HepG2 (cell line): Measurements from ENCODE around the gene C16orf87. TPM values are rescaled to one million over a fixed set of nuclear protein-coding genes. Genes with fewer than 3 reads are reported as not detected.

Source experiments
- AFF4 ChIP-seq: sonication (generic); formaldehyde crosslinking; IDR thresholded peaks from 2 replicates; pipeline ENCODE4 v1.4.0; 2020; ENCODE audit warnings: missing genetic modification reagents
- CBX5 ChIP-seq: sonication (generic); formaldehyde crosslinking; IDR thresholded peaks from 2 replicates; pipeline ENCODE4 v1.4.0; 2020; ENCODE audit warnings: missing genetic modification reagents, borderline replicate concordance
- CC2D1A ChIP-seq: sonication (generic); formaldehyde crosslinking; IDR thresholded peaks from 2 replicates; pipeline ENCODE4 v1.8.1; 2023; ENCODE audit warnings: mild to moderate bottlenecking, missing genetic modification reagents
- ELF1 ChIP-seq: sonication (generic); formaldehyde crosslinking; IDR thresholded peaks from 2 replicates; pipeline ENCODE4 v1.4.0; 2020; ENCODE audit warnings: missing genetic modification reagents
- EP300 ChIP-seq, 3 experiments: sonication (generic) in 1 of 3; formaldehyde crosslinking in 1 of 3; IDR thresholded peaks; 2 replicates each; pipeline versions ENCODE4 v1.5.1 to v1.6.1; 2011 to 2020; ENCODE audit warnings: low read depth in 2 of 3, low read length in 2 of 3, borderline replicate concordance in 1 of 3, improper control_type of control experiment in 1 of 3, mild to moderate bottlenecking in 1 of 3, missing genetic modification reagents in 1 of 3, moderate library complexity in 1 of 3
- HIVEP1 ChIP-seq: sonication (generic); formaldehyde crosslinking; IDR thresholded peaks from 2 replicates; pipeline ENCODE4 v1.4.0; 2020; ENCODE audit warnings: mild to moderate bottlenecking, missing genetic modification reagents
- RXRB ChIP-seq: IDR thresholded peaks from 2 replicates; pipeline ENCODE4 v1.6.1; 2016; ENCODE audit warnings: borderline replicate concordance, missing genetic modification reagents, missing compliant biosample characterization
- SMC3 ChIP-seq: IDR thresholded peaks from 2 replicates; pipeline ENCODE4 v1.6.1; 2011; ENCODE audit warnings: low read length, improper control_type of control experiment
- SOX6 ChIP-seq, 2 experiments: fragments of 450-650 bp in 1 of 2; sonication (generic) in 1 of 2; formaldehyde crosslinking in 1 of 2; IDR thresholded peaks; 2 replicates each; pipeline versions ENCODE4 v1.4.0 to v1.6.1; 2017 to 2020; ENCODE audit warnings: antibody characterized with exemption in 1 of 2, mild to moderate bottlenecking in 1 of 2, missing genetic modification reagents in 1 of 2
- SP2 ChIP-seq: sonication (generic); formaldehyde crosslinking; IDR thresholded peaks from 2 replicates; pipeline ENCODE4 v1.5.1; 2020; ENCODE audit warnings: mild to moderate bottlenecking, missing genetic modification reagents
- YY1 ChIP-seq: IDR thresholded peaks from 2 replicates; pipeline ENCODE4 v1.6.1; 2011; ENCODE audit warnings: low read length, low read depth, moderate library complexity, mild to moderate bottlenecking; ENCODE audit not compliant: insufficient read depth, insufficient replicate concordance
- ZBTB2 ChIP-seq: sonication (generic); formaldehyde crosslinking; IDR thresholded peaks from 2 replicates; pipeline ENCODE4 v1.8.0; 2022; ENCODE audit warnings: low read depth, missing genetic modification reagents
- ZBTB37 ChIP-seq: sonication (generic); formaldehyde crosslinking; IDR thresholded peaks from 2 replicates; pipeline ENCODE4 v1.4.0; 2020; ENCODE audit warnings: mild to moderate bottlenecking, missing genetic modification reagents
- ZNF121 ChIP-seq: sonication (generic); formaldehyde crosslinking; IDR thresholded peaks from 2 replicates; pipeline ENCODE4 v1.5.0; 2020; ENCODE audit warnings: mild to moderate bottlenecking, missing genetic modification reagents
- ZNF24 ChIP-seq: fragments of 450-650 bp; IDR thresholded peaks from 2 replicates; pipeline ENCODE4 v1.6.1; 2017; ENCODE audit warnings: antibody characterized with exemption, mild to moderate bottlenecking
- ZNF564 ChIP-seq: sonication (generic); formaldehyde crosslinking; IDR thresholded peaks from 2 replicates; pipeline ENCODE4 v1.8.1; 2023; ENCODE audit warnings: mild to moderate bottlenecking, missing genetic modification reagents
- ZNF800 ChIP-seq: sonication (generic); formaldehyde crosslinking; IDR thresholded peaks from 2 replicates; pipeline ENCODE4 v1.4.0; 2020; ENCODE audit warnings: missing genetic modification reagents
- polyA plus RNA-seq, 8 experiments: library from polyadenylated mRNA; depleted of rRNA in 3 of 8; stranded (reverse) in 7 of 8; unstranded in 1 of 8; fragments of >200 nt; fragmentation: Illumina TruSeq in 4 of 8; extraction: Trizol in 4 of 8; gene quantifications; 2 replicates each; pipeline versions ENCODE4 v1.2.1 to v1.2.3, GENCODE V29; 2011 to 2016; ENCODE audit warnings: low read depth in 4 of 8, missing spikeins in 1 of 8, mixed read lengths in 1 of 8; ENCODE audit not compliant: insufficient read depth in 1 of 8
- total RNA-seq, 5 experiments: library from RNA; depleted of rRNA; stranded (reverse); fragments of >200 nt; fragmentation: Illumina TruSeq; extraction: Trizol; gene quantifications; 2 replicates each; pipeline ENCODE4 v1.2.3, GENCODE V29; 2016; ENCODE audit warnings: low read depth in 1 of 5

C16orf87 gene
- total and polyA plus RNA-seq, 2 of the 13 experiments (the other 11 are each of a cell fraction or from before 2014, with no cell fraction given), result 8.6 to 19.5 TPM

- TF ChIP-seq AFF4 (CRISPR knock-in tag) (no peak), EP300 (IDR thresholded peaks at IDR 0.05; ENCODE audit: low read depth in 2 of 2, low read length in 2 of 2) (peak in 1 of 2 experiments; percentile 43; a peak in 1 of 4 replicates), EP300 (CRISPR knock-in tag; IDR thresholded peaks at IDR 0.05; ENCODE audit: borderline replicate concordance) (no peak), YY1 (peak; percentile 26), ZNF800 (CRISPR knock-in tag) (0 out of 2 replicates have a peak, but pooled peaks have one; percentile 32), ZNF24 (no peak), SMC3 (no peak), ZBTB37 (CRISPR knock-in tag) (no peak), ELF1 (CRISPR knock-in tag) (no peak), CC2D1A (CRISPR knock-in tag) (no peak), ZBTB2 (CRISPR knock-in tag) (no peak), ZNF564 (CRISPR knock-in tag) (no peak), SOX6 (IDR thresholded peaks at IDR 0.05) (no peak), SOX6 (CRISPR knock-in tag; IDR thresholded peaks at IDR 0.05) (peak; percentile 75), SP2 (CRISPR knock-in tag) (no peak), RXRB (CRISPR knock-in tag) (peak; percentile 91), CBX5 (peak; percentile 59; the same call in 1 of the 2 replicates), ZNF121 (CRISPR knock-in tag) (peak; percentile 97), HIVEP1 (CRISPR knock-in tag) (no peak)
These were observed 35.3 kb upstream of the C16orf87 start (continued) for GRCh38 chr16:46866286-46866685.
